Activated CD8-positive, alpha-beta memory T cell treated with anti-CD3 and anti-CD28 coated beads for 48 hours (primary cell): ENCODE data around the gene RDH16.
"Not testable (repeated sequence)": the region's sequence is repeated elsewhere in the genome, so short reads cannot be mapped to it uniquely, and the experiment has no call there.

Source experiments
- DNase-seq, 3 experiments: peaks; one replicate each; pipeline ENCODE4 v3.0.0-alpha.2; 2020; ENCODE audit warnings: low read depth in 2 of 3, low spot score in 2 of 3

The RDH16 gene

GRCh38 chr12:56954958-56955355 lies 2.5 kb downstream of the RDH16 start:
- no peak for DNase-seq

- no peak for DNase-seq
Measured at GRCh38 chr12:56954057-56954957, 3.1 kb downstream of the RDH16 start.

DNA sequence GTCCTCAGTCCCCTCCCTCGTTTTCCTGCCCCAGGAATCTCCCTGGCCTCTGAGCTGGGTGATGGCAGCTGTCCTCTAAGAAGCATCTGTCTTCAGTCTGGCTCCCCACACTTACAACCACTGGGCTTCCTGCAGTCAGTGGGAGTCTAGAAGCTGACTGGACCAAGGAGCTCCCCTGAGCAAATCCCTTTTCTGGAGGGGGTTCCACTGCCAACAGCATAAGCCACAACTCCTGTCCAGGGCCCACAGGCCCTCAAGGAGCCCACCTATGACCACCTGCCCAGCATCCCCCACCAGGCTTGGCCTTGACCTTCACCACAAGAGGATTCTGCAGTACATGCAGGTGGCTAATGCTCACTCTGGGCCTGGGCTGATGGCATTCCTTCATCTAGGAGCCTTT lies 4.1 kb downstream of the RDH16 start:
- no peak for DNase-seq

DNA sequence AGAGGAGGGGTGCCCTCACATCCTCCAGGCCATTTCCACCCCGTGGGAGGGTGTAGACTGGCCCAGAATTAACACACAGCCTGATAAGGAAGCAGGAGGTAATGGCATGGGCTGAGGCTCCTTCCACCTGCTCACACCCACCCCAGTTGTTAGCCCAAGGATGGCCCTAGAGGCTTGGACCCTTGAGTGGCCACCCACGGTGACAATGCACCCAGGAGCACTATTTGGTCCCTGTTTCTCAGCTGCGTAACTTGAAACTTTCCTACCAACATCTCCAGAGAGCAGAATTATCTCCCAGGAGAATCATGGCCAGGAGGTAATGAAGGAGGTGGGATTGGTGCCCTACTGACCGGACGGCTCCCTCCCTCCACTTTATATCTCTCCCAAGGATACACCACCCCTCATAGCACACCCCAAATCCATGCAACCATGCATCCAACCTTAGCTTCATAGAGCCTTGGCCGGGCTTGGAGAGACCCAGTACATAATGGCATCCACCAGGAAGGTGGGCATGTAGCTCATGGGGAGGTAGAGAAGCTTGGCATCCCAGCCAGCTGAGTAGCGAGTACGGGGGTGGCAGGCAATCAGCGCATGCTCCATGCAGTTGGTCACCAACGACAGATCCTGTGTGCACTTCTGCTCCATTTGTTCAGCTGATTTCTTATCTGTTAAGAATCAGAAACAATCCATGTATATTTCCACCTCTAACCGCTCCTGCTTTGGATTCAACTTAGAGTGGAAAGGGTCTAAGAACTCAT lies 5.6 kb downstream of the RDH16 start:
- no peak for DNase-seq

- no peak for DNase-seq
Measured at GRCh38 chr12:56948881-56949280, 8.5 kb downstream of the RDH16 start.

- no peak for DNase-seq
Measured at GRCh38 chr12:56948457-56948777, 9.0 kb downstream of the RDH16 start.

- no peak for DNase-seq
Measured at GRCh38 chr12:56947633-56948456, 9.6 kb downstream of the RDH16 start.

GRCh38 chr12:56943878-56944277 lies 13.5 kb downstream of the RDH16 start:
- DNase-seq, result no peak

DNA sequence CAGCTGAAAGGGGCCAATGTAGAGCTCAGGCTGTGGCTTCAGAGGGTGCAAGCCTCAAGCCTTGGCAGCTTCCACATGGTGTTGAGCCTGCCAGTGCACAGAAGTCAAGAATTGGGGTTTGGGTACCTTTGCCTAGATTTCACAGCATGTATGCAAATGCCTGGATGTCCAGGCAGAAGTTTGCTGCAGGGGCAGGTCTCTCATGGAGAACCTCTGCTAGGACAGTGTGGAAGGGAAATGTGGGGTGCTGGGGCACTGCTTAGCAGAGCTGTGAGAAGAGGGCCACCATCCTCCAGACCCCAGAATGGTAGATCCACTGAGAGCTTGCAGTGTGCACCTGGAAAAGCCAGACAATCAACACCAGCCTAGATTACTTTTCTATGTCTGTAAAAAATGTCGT lies 14.0 kb downstream of the RDH16 start:
- DNase-seq, result not testable (repeated sequence)

GRCh38 chr12:56941299-56942017 lies 15.9 kb downstream of the RDH16 start:
- DNase-seq, result no peak

GRCh38 chr12:56940942-56941298 lies 16.5 kb downstream of the RDH16 start:
- DNase-seq, result not testable (repeated sequence)

DNA sequence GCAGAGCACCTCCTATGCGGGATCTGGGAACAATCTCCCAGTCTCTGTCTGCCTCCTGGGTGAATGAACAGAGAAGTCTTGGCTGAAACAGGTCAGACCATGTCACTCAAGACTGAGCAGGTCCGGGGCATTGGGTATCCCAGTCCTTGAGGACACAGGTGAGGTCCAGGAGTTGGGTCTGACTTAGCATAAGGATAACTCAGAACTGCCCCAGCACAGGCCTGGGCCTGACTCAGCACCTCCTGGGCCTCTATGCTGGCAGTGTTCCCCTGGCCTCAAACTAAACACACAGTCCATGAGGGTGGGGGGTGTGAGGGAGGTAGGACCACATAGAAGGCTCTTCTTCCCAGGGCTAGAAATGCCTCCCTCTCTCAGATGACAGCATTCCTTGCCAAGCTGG lies 21.7 kb downstream of the RDH16 start:
- no peak for DNase-seq

DNA sequence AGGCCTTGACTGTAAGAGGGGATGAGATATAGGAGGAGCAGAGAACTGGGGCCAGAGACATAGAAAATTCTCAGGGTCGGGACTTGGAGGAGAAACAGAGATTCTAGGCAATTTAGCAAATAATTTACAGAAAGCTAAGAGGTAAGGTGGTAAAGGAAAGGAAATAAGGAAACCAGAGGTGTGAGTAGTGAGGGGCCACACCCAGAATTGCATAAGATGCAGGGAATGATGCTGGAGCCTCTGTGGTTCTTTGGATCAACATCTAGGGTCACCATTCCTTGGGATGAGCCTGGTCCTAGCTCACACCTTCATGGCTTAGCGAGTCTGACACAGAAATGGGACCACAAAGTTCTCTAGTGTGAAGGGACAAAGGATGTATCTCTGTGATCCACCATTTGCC lies 22.3 kb downstream of the RDH16 start:
- no peak for DNase-seq

GRCh38 chr12:56933826-56934625 lies 23.4 kb downstream of the RDH16 start, which contains the start of gene SDR9C7:
TSS of gene SDR9C7 (minus strand) at chr12:56934408. CDS start at chr12:56934261, 147 bp downstream.
- no peak for DNase-seq

GRCh38 chr12:56932867-56933266 lies 24.5 kb downstream of the RDH16 start:
- no peak for DNase-seq

GRCh38 chr12:56932146-56932545 lies 25.3 kb downstream of the RDH16 start:
- no peak for DNase-seq

- DNase-seq, result no peak
Measured at GRCh38 chr12:56931474-56931978, 25.9 kb downstream of the RDH16 start.

- no peak for DNase-seq
Measured at GRCh38 chr12:56930241-56930640, 27.2 kb downstream of the RDH16 start.

GRCh38 chr12:56929780-56930179 lies 27.6 kb downstream of the RDH16 start:
- no peak for DNase-seq

DNA sequence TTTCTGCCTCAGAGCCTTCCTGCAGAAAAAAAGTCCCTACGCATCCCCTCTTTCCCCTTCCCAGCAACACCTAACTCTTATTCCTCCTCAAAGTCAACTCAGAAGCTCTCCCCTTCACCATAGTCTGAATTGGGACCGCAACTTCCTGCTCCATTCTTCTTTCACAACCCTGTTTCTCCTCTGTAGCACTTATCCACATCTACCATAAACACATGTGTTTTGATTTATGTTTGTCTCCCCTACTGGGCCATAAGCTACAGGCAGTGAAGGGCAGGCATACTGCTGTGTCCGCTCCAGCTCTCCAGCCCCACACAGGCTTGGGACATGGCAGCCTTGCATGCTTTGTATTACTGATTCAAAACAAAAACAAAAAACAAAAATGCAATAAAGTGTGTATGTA lies 29.1 kb downstream of the RDH16 start:
- no peak for DNase-seq
